NB4 (cell line): Measurements from ENCODE around the gene ATXN2.
A peak's percentile ranks its signal among the peaks of the same experiment; 100 is the strongest.

Experiments used
- MYC ChIP-seq: IDR thresholded peaks from 2 replicates; pipeline ENCODE4 v1.6.1; 2011; ENCODE audit warnings: low read depth, low read length
- POLR2A ChIP-seq: IDR thresholded peaks from 2 replicates; pipeline ENCODE4 v1.6.1; 2011; ENCODE audit warnings: mild to moderate bottlenecking; ENCODE audit not compliant: insufficient read length; ENCODE audit errors: extremely low read depth
- TF ChIP-seq, protein P1 (sequence below): IDR thresholded peaks from one replicate; pipeline ENCODE4 v1.5.1; 2012; ENCODE audit warnings: low read depth, low read length
- TF ChIP-seq, protein P2 (sequence below): IDR thresholded peaks from 2 replicates; pipeline ENCODE4 v1.6.1; 2011; ENCODE audit warnings: low read depth, low read length

DNA sequence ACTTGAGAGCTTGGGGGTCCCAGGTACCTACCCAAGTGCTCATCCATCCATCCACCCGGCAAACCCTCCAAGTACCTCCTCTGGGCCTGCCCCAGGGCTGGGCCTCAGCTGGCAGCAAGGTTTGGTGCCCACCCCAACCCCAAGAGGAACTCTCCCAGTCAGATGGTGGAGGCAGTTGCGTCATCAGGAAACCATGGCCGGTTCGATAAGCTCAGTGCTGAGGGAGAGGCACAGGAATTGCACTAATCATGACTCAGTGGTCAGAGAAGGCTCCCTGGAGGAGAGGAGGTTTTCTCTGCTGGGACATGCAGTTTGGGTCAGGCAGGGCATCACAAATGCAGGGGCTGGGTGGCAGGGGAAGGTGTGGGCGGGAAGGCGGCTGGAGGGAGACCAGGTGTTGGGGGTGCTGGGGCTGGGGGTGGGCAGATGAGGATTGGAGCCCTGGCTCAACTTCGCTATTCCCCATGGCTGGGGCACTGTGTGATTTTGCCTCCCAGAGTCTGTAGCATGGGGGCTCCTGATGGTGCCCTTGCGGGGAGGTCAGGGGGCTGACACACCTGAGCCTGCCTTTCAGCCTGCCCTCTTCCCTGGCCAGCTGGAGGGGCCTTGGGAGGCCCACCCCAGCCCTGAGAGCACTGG is 161.2 kb downstream of the ATXN2 start:
- TF ChIP-seq POLR2A = no peak
- TF ChIP-seq, protein P1, sequence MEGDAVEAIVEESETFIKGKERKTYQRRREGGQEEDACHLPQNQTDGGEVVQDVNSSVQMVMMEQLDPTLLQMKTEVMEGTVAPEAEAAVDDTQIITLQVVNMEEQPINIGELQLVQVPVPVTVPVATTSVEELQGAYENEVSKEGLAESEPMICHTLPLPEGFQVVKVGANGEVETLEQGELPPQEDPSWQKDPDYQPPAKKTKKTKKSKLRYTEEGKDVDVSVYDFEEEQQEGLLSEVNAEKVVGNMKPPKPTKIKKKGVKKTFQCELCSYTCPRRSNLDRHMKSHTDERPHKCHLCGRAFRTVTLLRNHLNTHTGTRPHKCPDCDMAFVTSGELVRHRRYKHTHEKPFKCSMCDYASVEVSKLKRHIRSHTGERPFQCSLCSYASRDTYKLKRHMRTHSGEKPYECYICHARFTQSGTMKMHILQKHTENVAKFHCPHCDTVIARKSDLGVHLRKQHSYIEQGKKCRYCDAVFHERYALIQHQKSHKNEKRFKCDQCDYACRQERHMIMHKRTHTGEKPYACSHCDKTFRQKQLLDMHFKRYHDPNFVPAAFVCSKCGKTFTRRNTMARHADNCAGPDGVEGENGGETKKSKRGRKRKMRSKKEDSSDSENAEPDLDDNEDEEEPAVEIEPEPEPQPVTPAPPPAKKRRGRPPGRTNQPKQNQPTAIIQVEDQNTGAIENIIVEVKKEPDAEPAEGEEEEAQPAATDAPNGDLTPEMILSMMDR = no peak
- 0 out of 2 replicates have a peak, but pooled peaks have one; percentile 50 for TF ChIP-seq MYC
- TF ChIP-seq, protein P2, sequence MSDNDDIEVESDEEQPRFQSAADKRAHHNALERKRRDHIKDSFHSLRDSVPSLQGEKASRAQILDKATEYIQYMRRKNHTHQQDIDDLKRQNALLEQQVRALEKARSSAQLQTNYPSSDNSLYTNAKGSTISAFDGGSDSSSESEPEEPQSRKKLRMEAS = peak; percentile 46; the same call in 1 of the 2 replicates
